Measurements from ENCODE around the gene ZNRD2.

GRCh38 chr11:65548395-65548794 is 21.9 kb upstream of the ZNRD2 start:
- TF ChIP-seq ZNF248 (tag by site-specific recombination; IDR thresholded peaks at IDR 0.05) = no peak
- no peak for TF ChIP-seq CTCF (tag by site-specific recombination; IDR thresholded peaks at IDR 0.05)
